ENCODE results near the gene COL20A1.

Gene COL20A1

DNA sequence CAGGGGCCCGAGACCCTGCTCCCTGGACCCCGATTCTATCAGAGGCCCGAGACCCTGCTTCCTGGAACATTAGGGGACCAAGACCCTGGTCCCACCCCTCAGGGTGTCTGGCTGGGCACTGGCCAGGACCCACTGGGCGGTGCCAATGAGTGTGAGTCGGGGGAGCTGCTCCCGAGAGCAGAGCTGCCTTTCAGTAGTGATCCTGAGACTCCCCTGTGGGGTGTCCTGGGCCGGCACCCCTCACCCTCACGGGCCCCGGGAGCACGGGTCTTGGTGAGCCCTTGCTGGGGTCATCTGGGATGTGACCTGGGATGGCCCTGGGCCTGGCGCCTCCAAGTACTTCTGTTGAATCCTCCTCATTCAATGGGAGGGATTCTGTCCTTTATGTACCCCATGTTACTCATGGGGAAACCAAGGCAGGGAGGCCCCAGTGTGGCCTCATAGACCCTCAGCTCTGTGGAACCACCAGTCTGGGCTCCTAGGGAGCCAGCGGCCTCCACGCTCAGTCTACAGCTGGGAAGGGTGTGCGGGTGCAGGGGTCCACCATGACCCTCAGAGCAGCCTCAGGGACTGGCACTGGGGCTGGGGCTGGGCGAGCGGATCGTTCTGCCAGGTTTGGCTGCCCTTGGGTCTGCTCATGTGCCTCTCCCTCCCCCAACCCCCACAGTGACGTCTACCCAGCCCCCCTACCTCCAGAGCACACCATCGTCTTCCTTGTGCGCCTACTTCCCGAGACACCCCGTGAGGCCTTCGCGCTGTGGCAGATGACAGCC is 25.6 kb downstream of the COL20A1 start:
- DNase-seq (ENCODE audit: low read depth in 2 of 3, low spot score in 2 of 3): no peak

DNA sequence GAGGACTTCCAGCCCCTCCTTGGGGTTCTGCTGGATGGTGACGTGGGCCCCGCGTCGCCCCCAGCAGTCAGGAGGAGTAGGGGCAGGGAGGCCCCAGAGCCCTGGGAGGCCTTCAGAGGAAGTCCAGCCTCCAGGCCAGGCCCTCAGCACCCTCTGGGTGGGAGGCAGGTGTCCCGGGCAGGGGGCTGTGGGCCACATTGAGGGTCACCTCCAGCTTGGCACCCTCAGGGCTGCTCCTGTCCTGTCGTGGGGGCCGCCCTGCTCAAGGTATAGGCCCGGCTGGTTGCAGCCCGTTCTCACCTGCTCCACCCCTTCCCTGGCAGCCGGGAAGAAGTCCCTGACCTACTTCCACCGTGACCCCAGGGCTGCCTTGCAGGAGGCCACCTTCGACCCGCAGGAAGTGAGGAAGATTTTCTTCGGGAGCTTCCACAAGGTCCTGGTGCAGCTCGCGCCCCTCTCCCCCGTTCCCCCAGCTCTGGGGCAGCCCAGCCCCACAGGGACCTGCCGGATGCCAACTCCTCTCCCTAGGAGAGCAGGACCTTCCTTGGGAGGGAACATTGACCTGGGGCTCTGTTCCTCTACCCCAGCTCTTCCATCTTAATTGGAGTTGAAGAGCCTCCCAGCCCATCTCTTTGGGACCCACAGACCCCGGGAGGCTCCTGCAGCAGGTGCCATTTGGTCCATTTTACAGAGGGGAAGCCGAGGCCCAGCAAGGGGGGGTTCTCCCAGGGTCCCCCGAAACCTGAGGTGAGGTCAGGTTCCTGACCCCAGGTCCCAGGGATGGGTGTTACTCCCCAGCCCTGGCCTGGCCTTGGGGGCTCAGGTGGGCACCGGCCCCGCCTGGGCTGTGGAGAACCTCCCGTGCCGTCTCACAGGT is 26.4 kb downstream of the COL20A1 start:
- DNase-seq (ENCODE audit: low read depth in 2 of 3, low spot score in 2 of 3): no peak

DNA sequence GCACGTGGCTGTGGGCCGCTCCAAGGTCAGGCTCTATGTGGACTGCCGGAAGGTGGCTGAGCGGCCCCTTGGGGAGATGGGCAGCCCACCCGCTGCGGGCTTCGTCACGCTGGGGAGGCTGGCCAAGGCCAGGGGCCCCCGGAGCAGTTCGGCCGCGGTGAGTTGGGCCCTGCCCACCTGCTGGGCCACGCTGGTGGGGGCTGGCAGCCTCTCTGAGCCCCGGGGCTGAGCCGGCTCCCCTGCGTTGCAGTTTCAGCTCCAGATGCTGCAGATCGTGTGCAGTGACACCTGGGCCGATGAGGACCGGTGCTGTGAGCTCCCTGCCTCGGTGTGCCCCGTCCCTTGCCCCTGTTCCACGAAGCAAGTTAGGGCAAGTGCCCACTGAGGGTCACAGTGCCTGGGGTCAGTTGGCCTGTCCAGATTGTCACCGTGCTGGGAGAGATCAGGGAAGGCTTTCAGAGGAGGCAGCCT is 27.1 kb downstream of the COL20A1 start:
- no peak for DNase-seq (ENCODE audit: low read depth in 2 of 3, low spot score in 2 of 3)

DNA sequence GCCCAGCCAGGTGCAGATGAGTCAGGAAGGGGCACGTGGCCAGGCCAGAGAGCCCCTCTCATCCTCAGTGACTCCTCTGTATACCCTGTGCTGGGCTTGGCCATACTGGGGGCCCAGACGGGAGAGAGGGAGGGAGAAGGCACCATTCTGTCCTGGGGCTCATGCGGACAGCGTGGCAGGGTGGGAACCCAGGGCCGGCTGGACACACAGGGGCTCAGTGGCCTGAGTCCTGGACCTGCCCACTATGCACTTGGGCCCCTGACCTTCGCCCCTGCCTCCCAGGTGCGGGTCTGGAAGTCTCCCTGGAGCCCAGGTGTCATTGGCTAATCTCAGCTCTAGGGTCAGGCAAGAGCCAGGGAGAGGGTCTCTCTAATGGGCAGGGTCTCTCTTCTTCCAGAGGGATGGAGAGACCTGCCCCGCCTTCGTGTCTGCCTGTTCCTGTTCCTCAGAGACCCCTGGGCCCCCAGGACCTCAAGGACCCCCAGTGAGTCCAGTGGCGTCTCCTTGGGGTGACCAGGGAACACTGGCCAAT is 27.7 kb downstream of the COL20A1 start:
- no peak for DNase-seq (ENCODE audit: low read depth in 2 of 3, low spot score in 2 of 3)

DNA sequence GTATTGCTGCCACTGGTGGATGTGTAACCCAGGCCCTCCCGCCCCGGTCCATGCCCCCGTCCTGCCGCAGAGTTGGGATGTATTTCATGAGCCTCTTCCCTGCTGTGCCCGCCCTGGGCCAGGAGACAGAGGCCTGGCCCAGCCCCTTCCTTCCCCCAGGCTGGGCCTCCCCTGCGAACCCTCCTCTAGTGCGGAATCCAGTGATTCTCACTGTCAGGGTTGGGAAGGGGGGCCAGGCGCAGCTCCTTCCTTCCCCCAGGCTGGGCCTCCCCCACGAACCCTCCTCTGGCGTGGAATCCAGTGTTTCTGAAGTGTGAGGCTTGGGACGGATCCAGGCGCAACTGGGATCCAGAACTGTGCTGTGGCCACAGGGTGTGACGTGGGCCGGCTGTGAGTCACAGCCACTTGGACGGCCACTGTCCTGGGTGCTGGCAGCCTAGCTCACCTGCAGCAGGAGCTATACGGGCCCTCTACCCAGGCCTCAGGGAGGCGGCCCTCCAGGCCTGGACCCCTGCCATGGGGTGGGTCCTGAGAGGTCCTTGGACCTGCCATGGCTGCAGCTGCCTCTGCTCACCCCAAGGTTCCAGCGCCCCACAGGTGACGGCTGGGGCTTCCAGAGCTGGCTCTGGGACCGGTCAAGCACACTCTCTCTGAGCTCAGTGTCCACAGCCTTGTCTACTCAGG is 28.3 kb downstream of the COL20A1 start:
- no peak for DNase-seq (ENCODE audit: low read depth in 2 of 3, low spot score in 2 of 3)

DNA sequence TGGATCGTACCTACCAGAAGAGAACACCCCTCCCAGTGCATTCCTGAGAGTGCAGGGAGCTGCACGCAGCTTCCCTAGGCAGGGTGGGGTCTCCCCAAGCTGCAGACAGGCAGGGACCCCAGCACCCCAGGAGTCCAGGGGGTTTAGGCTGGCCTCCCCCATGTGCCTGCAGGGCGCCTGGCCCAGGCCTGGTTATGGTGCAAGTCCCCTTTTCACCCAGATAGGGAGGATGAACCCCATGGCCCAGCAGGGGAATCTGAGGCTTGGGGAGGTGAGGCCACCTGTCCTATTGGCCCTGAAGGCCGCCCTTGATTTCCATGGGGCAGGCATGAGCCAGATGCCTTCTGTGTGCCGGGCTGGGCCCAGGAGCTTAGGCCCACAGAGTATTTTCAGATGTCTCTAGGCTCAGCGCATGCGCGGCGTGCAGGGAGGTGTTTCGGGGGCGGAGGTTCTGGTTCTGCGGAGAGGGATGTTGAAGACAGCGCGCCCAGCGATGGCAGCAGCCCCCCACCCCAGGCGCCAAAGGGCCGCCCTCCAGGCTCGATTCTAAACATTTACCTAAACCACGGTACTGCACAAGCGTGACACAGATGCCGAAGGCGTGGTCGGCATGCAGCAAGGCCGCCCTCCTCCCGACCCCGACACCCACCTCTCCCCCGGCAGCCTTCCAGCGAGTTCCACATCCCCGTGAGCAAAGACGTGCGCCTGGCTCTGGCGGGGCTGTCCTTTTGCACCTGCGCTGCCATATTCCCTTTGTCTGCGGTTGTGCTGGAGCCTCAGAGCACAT is 29.4 kb downstream of the COL20A1 start:
- no peak for DNase-seq (ENCODE audit: low read depth in 2 of 3, low spot score in 2 of 3)

DNA sequence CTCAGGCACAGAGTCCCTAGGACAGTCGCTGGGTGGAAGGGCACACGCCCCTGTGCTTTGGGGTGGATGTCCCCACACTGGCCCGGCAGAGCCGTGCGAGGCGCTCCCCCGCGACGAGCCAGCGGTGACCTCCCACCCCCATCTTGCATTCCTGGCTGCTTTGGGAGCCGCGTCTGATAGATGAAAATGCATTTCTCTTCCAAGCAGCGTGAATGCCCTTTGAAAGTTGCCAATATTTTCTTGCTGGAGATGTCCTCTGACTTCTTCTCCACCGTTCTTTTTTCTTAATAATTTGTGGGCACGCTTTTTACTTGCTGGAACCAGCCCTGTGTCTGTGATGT is 29.9 kb downstream of the COL20A1 start:
- no peak for DNase-seq (ENCODE audit: low read depth in 2 of 3, low spot score in 2 of 3)

DNA sequence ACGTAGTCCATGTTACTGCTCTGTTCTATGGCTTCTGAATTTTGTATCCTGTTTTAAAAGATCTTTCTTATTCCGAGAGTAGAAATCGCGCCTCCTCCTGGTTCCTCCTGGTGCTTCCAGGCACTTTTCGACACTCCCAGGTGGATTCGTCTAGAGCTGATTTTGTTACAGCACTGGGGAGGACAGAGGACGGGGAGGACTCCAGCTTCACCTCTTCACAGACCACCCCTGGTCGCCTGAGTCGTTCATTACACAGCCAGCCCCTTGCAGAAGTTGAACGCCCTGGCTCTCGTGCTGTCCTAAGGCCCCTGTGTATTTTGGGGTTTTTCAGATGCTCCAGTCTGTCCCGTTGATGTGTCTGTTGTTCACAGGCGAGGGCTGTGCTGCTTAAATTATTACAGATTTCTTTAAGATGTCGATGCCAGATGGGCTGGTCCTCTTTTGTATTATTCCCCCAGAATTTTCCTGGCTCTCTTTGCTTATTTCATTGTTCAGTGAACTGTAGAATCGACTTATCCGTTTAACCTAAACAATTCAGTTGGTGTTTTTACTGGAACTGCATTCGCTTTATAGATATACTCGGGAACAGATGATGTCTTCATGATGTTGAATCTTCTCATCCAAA is 30.5 kb downstream of the COL20A1 start:
- no peak for DNase-seq (ENCODE audit: low read depth in 2 of 3, low spot score in 2 of 3)

DNA sequence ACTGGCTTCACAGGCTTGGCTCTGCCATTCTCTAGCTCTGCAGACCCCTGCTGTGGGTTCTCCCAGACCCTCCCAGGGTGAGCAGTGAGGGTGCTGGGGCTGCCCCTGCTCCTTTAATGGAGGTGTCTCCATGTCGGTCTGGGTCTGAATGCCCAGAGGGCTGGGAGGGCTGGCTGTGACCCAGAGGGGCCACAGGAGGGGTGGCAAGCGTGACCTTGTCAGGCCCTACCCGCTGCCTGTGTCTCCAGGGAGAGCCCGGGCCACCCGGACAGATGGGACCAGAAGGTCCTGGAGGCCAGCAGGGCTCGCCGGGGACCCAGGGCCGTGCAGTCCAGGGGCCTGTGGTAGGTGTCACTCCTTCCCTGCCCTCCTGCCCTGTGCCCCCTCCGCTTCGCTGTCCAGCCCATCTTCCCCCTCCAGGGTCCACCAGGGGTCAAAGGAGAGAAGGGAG is 32.1 kb downstream of the COL20A1 start:
- no peak for DNase-seq (ENCODE audit: low read depth in 2 of 3, low spot score in 2 of 3)

DNA sequence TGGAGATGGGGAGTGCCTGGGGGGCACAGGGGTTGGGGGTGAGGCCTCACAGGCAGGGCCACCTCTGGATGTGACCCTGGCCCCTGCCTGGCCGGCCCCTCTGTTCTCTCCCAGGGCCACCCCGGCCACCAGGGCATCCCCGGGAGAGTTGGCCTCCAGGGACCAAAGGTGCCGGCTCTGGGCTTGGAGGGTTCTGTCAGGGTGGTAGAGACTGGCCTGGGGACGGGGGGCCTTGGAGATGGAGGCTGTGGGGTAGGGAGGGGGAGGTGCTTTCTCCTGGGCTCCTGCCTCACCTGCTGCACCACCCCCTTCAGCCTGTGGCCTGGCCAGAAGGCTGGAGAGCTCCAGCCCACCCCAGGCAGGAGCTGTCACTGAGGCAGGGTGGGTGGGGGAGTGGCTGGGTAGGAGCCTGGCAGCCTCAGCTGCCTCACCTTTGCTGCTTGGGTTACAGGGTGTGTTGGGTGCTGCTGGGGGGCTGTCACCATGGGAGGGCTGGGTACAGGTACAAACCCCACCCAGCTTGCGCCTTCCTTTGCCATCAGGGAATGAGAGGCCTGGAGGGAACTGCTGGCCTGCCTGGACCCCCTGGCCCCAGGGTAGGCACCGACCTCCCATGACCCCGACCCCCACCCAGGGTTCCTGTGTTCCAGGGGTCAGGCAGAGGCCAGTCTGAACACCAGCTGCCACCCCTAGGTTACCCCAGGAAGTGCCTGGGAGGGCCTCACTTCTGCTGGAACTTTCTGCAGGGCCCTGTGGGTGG is 32.7 kb downstream of the COL20A1 start:
- DNase-seq (ENCODE audit: low read depth in 2 of 3, low spot score in 2 of 3): no peak

DNA sequence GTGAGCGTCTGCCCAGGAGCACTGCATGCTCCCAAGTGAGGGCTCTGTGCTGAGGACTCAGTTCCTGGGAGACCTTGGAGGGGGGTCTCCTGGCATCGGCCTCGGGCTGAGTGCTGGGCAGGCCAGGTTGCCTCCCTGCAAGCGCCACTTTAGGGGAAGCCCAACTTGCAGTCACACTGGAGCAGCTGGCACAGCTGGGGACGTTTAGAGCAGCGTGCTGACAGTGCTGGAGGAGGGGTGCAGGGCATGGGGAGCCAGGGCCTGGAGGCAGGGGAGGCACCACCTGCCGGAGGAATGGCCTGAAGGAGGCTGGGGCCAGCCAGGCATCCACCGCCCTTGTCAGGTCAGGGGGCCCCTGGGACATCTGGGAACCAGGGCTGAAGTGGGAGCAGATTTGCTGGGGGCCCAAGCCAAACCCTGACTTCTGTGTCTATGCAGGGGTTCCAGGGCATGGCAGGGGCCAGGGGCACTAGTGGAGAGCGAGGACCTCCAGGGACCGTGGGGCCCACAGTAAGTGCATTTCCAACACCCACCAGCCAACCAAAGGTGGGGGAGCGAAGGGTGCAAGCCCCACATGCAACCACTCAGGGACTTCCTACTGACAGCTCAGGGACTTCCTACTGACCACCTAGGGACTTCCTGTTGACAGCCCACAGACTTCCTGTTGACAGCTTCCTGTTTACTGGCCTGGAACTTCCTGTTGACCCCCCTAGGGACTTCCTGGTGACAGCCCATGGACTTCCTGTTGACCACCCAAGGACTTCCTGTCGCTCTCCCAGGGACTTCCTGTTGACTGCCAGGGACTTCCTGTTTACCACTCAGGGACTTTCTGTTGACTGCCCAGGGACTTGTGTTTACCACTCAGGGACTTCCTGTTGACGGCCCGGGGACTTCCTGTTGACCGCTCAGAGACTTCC is 33.6 kb downstream of the COL20A1 start:
- DNase-seq (ENCODE audit: low read depth in 2 of 3, low spot score in 2 of 3): no peak

DNA sequence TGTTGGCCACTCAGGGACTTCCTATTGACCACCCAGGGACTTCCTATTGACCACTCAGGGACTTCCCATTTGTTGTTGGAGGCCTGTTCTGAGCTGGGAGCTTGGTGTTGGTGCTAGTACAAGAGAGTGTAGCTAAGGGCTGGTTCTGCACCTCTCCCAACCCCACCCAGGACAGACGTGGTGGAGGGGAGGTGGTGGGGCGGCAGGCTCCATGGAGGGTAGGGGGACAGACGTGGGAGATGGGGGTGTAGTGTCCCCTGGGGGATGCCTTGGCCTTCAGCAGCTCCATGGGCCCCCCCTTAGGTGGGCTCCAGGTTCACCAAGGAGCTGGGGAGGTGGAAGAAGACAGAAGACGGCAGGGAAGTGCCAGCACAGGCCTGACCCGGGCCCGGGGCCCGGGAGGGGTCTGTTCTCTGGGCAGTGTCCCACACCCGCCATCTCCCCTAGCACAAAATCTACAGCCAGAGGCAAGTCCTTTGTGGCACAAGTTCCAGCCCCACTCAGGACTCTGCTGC is 34.3 kb downstream of the COL20A1 start:
- DNase-seq (ENCODE audit: low read depth in 2 of 3, low spot score in 2 of 3): no peak

DNA sequence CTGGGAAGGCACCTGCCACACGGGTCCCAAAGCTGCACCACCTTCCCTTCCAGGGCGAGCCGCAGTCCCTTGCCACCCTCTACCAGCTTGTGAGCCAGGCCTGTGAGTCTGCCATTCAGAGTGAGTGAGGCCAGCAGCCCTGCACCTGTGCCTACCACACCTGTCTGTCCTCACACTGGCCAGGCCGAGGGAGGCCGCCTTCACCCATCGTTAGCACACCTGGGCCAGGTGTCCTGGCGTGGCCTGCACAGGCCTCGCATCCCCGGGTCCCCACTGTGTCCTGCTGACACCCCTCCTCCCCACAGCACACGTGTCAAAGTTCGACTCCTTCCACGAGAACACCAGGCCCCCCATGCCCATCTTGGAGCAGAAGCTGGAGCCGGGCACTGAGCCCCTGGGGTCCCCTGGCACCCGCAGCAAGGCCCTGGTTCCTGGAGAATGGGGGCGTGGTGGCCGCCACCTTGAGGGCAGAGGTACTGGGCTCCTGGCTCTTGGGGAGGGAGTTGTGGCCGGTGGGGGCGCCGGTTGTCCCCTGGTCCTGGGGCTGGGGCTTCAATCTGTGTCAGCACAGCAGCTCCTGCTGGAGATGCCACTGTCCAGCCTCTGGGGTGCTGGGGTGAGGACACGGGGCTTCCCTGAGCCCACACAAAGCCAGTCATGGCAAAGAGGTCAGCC is 35.2 kb downstream of the COL20A1 start:
- no peak for DNase-seq (ENCODE audit: low read depth in 2 of 3, low spot score in 2 of 3)

DNA sequence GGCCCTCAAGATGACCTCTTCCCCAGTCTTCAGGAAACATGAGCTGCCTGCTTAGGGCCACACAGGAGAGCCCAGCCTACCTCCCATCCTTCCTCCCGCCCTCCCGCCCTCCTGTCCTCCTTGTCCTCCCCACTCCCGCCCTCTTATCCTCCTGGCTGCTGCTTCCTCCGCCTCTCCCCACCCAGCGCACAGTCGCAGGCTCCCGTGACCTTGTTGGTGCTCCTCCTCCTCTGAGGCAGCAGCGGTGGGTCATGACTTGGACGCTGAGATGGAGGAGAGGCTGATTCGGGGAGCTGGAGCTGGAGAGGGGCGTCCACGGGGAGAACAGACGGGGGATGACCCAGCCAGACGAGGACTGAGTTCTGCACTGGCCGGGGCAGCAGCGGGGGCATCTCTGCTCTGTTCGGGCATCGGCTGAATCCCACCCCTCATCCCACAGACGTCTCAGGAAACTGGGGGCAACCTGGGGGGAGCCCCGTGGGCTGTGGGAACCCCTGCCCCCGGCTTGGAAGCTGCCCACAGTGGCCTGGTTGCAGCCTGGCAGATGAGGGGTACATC is 35.8 kb downstream of the COL20A1 start:
- DNase-seq (ENCODE audit: low read depth in 2 of 3, low spot score in 2 of 3): no peak

DNA sequence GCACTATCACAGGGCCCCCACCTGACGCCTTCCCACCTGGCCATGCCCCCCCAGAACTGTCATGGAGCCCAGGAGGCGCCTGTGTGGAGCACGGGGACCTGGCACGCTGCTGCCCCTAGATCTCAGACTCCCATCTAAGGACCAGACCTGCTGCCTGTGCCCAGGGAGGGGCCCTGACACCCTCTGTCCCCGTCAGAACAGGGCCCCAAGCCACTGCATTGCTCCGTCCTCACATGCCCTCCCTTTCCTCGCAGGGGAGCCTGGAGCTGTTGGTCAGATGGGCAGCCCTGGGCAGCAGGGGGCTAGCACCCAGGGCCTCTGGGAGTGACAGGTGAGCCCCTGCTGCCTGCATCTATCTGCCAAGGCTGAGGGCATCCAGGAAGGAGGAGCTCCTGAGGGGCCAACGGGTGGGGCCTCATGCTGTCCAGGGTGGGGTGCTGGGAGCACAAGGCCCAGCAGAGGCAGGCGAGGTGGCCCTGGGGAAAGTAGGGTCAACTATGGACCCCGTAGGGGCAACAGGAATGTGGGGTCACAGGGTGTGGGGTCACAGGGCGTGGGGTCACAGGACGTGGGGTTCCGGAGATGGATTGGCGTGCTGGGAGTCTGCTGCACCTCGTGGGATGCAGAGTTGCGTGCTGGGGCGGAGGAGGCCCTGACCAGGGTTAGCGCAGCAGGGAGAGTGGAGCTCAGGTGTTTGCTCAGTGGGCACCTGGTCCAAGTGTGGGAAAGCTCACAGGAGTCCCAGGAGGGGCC is 36.5 kb downstream of the COL20A1 start:
- no peak for DNase-seq (ENCODE audit: low read depth in 2 of 3, low spot score in 2 of 3)

DNA sequence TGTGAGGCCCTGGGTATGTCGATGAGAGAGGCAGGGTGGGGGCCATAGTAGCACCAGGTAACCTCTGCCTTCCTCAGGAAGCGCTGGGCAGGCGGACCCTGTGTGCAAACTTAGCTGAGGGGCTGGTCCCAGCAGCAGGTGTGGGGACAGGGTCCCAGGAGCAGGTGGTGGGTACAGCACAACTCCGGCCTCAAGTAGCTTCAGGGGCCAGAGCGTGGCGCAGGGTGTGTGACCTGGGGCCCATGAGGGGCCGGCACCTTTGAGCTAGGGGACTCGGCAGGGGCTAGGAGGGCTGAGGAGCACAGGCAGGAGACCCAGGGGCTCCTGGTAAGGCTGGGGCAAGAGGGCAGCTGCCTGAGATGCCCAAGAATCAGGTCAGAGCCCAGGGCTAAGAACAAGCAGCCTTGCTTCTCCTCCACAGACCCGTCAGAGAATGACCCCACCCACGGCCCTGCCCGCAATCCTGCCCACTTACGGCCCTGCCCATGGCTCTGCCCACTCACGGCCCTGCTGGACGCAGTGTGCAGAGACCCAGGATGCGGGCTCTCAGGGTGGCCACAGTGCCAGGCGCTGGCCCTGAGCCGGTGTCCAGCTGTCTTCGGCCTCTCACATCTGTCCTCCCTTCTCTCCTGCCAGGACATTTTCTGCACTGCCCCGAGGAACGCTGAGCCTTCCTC is 37.2 kb downstream of the COL20A1 start:
- no peak for DNase-seq (ENCODE audit: low read depth in 2 of 3, low spot score in 2 of 3)

Measured in activated CD8-positive, alpha-beta memory T cell treated with anti-CD3 and anti-CD28 coated beads for 48 hours (primary cell).